Neural cell (in vitro differentiated cells): ENCODE results near the gene FTCD. TPM values are rescaled to one million over a fixed set of nuclear protein-coding genes. Genes with fewer than 3 reads are reported as not detected.

ENCODE experiments used
- H2AFZ ChIP-seq: fragments of 200-600, 300-800 bp; sonication (generic), shearing (Covaris generic); 2 replicates; pipeline ENCODE4 v1.6.0; 2014; ENCODE audit warnings: low read depth, mild to moderate bottlenecking, antibody characterized with exemption, low read length, moderate library complexity
- H3F3A ChIP-seq: fragments of 200-600 bp; shearing (Covaris generic); 2 replicates; pipeline ENCODE4 v1.6.1; 2016; ENCODE audit warnings: mild to moderate bottlenecking, moderate library complexity, mixed read lengths, antibody characterized with exemption, low read length; ENCODE audit not compliant: insufficient read depth, poor library complexity, severe bottlenecking
- H3K27ac ChIP-seq: fragments of 200-600, 300-800 bp; sonication (generic), shearing (Covaris generic); 2 replicates; pipeline ENCODE4 v1.5.1; 2014; ENCODE audit warnings: mild to moderate bottlenecking, low read length, moderate library complexity
- H3K27me3 ChIP-seq: fragments of 300-800, 200-600 bp; sonication (generic), shearing (Covaris generic); 2 replicates; pipeline ENCODE4 v1.6.0; 2014; ENCODE audit warnings: mild to moderate bottlenecking, low read depth, low read length, moderate library complexity; ENCODE audit not compliant: insufficient read depth
- H3K36me3 ChIP-seq: fragments of 300-800, 200-600 bp; sonication (generic), shearing (Covaris generic); 2 replicates; pipeline ENCODE4 v1.5.1; 2014; ENCODE audit warnings: mild to moderate bottlenecking, antibody characterized with exemption, low read length, moderate library complexity; ENCODE audit not compliant: insufficient read depth
- H3K4me2 ChIP-seq: fragments of 300-800, 200-600 bp; sonication (generic), shearing (Covaris generic); 2 replicates; pipeline ENCODE4 v1.6.0; 2014; ENCODE audit warnings: mild to moderate bottlenecking, low read length
- H3K4me3 ChIP-seq: fragments of 300-800, 200-600 bp; sonication (generic), shearing (Covaris generic); 2 replicates; pipeline ENCODE4 v1.5.1; 2014; ENCODE audit warnings: mild to moderate bottlenecking, low read length, moderate library complexity
- H3K79me2 ChIP-seq: fragments of 200-600 bp; shearing (Covaris generic); replicated peaks from 2 replicates; pipeline ENCODE4 v1.6.0; 2014; ENCODE audit warnings: mild to moderate bottlenecking, low read length, moderate library complexity; ENCODE audit not compliant: insufficient read depth
- H3K9ac ChIP-seq: fragments of 300-800, 200-600 bp; sonication (generic), shearing (Covaris generic); 2 replicates; pipeline ENCODE4 v1.6.1; 2016; ENCODE audit warnings: mild to moderate bottlenecking, low read length, mixed read lengths
- H3K9me2 ChIP-seq: fragments of 200-600 bp; shearing (Covaris generic); 2 replicates; pipeline ENCODE4 v1.6.1; 2016; ENCODE audit warnings: mild to moderate bottlenecking, low read length, mixed read lengths; ENCODE audit not compliant: insufficient read depth
- H3K9me3 ChIP-seq: fragments of 200-600, 300-800 bp; sonication (generic), shearing (Covaris generic); 2 replicates; pipeline ENCODE4 v1.6.1; 2016; ENCODE audit warnings: mild to moderate bottlenecking, mixed run types, low read length, moderate library complexity, mixed read lengths
- H4K20me1 ChIP-seq: fragments of 200-600 bp; shearing (Covaris generic); 2 replicates; pipeline ENCODE4 v1.6.1; 2016; ENCODE audit warnings: mild to moderate bottlenecking, mixed run types; ENCODE audit not compliant: insufficient read depth
- EP300 ChIP-seq: fragments of 450-650 bp; conservative IDR thresholded peaks from 2 replicates; pipeline ENCODE4 v1.6.1; 2014; ENCODE audit warnings: antibody characterized with exemption, mild to moderate bottlenecking, moderate library complexity; ENCODE audit not compliant: poor library complexity, severe bottlenecking
- EZH2 ChIP-seq: fragments of 200-600, 300-800 bp; shearing (Covaris generic), sonication (generic); IDR thresholded peaks from 2 replicates; pipeline ENCODE4 v1.6.1; 2014; ENCODE audit warnings: antibody characterized with exemption, low read length, borderline replicate concordance, mild to moderate bottlenecking; ENCODE audit not compliant: insufficient read depth, poor library complexity, severe bottlenecking
- MXI1 ChIP-seq: fragments of 450-650 bp; conservative IDR thresholded peaks from 2 replicates; pipeline ENCODE4 v1.6.1; 2014; ENCODE audit warnings: antibody characterized with exemption, mild to moderate bottlenecking; ENCODE audit not compliant: poor library complexity, severe bottlenecking
- POLR2AphosphoS5 ChIP-seq: IDR thresholded peaks from 2 replicates; pipeline ENCODE4 v1.6.1; 2012
- RAD21 ChIP-seq: fragments of 450-650 bp; conservative IDR thresholded peaks from 2 replicates; pipeline ENCODE4 v1.6.1; 2014; ENCODE audit warnings: antibody characterized with exemption, mild to moderate bottlenecking, moderate library complexity
- SMC3 ChIP-seq: fragments of 450-650 bp; conservative IDR thresholded peaks from 2 replicates; pipeline ENCODE4 v1.6.1; 2014; ENCODE audit warnings: antibody characterized with exemption, mild to moderate bottlenecking, moderate library complexity; ENCODE audit not compliant: poor library complexity
- TAF1 ChIP-seq: IDR thresholded peaks from 2 replicates; pipeline ENCODE4 v1.6.1; 2012; ENCODE audit warnings: low read depth
- polyA plus RNA-seq: library from polyadenylated mRNA; depleted of rRNA; stranded (reverse); fragments of >200 nt; gene quantifications from 2 replicates; pipeline ENCODE4 v1.2.3, GENCODE V29; 2014
- TF ChIP-seq, protein P1 (sequence below): fragments of 450-650 bp; IDR thresholded peaks from 2 replicates; pipeline ENCODE4 v1.5.1; 2014; ENCODE audit warnings: antibody characterized with exemption, mild to moderate bottlenecking, moderate library complexity; ENCODE audit not compliant: poor library complexity, severe bottlenecking
- TF ChIP-seq, protein P2 (sequence below): IDR thresholded peaks from 2 replicates; pipeline ENCODE4 v1.6.1; 2012; ENCODE audit warnings: borderline replicate concordance

FTCD gene
- polyA plus RNA-seq, 1 donor from 2014 or later = 2.0 TPM

DNA sequence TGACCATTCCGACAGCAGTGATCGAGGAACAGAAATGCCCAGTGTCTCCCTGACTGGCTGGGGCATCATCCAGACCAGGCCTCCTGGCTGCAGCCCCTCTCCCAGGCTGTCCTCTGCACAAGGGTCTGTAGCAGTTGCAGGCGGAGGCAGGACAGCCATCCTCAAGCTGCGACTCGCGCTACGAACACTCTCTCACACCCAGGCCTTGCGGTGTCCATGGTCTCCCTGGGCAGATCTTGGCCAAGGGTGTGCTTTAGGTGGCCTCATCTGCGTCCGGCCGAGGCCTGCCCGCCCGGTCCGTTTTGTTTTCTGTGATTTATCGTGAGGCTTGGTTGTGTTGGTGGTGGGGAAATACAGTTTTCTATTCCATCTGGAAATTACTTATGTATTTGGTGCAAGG, 15.7 kb downstream of the FTCD start:
- no peaks in the 10 kb centered on the region for H4K20me1 ChIP-seq
- H3K9me3 ChIP-seq = no peaks in the 10 kb centered on the region
- TF ChIP-seq, protein P1, sequence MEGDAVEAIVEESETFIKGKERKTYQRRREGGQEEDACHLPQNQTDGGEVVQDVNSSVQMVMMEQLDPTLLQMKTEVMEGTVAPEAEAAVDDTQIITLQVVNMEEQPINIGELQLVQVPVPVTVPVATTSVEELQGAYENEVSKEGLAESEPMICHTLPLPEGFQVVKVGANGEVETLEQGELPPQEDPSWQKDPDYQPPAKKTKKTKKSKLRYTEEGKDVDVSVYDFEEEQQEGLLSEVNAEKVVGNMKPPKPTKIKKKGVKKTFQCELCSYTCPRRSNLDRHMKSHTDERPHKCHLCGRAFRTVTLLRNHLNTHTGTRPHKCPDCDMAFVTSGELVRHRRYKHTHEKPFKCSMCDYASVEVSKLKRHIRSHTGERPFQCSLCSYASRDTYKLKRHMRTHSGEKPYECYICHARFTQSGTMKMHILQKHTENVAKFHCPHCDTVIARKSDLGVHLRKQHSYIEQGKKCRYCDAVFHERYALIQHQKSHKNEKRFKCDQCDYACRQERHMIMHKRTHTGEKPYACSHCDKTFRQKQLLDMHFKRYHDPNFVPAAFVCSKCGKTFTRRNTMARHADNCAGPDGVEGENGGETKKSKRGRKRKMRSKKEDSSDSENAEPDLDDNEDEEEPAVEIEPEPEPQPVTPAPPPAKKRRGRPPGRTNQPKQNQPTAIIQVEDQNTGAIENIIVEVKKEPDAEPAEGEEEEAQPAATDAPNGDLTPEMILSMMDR = no peak
- TF ChIP-seq TAF1 = no peak
- TF ChIP-seq, protein P2, sequence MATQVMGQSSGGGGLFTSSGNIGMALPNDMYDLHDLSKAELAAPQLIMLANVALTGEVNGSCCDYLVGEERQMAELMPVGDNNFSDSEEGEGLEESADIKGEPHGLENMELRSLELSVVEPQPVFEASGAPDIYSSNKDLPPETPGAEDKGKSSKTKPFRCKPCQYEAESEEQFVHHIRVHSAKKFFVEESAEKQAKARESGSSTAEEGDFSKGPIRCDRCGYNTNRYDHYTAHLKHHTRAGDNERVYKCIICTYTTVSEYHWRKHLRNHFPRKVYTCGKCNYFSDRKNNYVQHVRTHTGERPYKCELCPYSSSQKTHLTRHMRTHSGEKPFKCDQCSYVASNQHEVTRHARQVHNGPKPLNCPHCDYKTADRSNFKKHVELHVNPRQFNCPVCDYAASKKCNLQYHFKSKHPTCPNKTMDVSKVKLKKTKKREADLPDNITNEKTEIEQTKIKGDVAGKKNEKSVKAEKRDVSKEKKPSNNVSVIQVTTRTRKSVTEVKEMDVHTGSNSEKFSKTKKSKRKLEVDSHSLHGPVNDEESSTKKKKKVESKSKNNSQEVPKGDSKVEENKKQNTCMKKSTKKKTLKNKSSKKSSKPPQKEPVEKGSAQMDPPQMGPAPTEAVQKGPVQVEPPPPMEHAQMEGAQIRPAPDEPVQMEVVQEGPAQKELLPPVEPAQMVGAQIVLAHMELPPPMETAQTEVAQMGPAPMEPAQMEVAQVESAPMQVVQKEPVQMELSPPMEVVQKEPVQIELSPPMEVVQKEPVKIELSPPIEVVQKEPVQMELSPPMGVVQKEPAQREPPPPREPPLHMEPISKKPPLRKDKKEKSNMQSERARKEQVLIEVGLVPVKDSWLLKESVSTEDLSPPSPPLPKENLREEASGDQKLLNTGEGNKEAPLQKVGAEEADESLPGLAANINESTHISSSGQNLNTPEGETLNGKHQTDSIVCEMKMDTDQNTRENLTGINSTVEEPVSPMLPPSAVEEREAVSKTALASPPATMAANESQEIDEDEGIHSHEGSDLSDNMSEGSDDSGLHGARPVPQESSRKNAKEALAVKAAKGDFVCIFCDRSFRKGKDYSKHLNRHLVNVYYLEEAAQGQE = no peak
- TF ChIP-seq EZH2 = no peak
- no peak for TF ChIP-seq SMC3
- no peaks in the 10 kb centered on the region for H3F3A ChIP-seq
- H3K36me3 ChIP-seq = no peaks in the 10 kb centered on the region
- peaks cover 22% of the 10 kb centered on the region for H3K27me3 ChIP-seq
- no peak overlapping the region for H3K9ac ChIP-seq
- H2AFZ ChIP-seq = no peak overlapping the region
- no peaks in the 10 kb centered on the region for H3K9me2 ChIP-seq
- no peak overlapping the region for H3K4me3 ChIP-seq
- H3K4me2 ChIP-seq = no peak overlapping the region
- no peak overlapping the region for H3K27ac ChIP-seq
- H3K79me2 ChIP-seq = no peaks in the 10 kb centered on the region

DNA sequence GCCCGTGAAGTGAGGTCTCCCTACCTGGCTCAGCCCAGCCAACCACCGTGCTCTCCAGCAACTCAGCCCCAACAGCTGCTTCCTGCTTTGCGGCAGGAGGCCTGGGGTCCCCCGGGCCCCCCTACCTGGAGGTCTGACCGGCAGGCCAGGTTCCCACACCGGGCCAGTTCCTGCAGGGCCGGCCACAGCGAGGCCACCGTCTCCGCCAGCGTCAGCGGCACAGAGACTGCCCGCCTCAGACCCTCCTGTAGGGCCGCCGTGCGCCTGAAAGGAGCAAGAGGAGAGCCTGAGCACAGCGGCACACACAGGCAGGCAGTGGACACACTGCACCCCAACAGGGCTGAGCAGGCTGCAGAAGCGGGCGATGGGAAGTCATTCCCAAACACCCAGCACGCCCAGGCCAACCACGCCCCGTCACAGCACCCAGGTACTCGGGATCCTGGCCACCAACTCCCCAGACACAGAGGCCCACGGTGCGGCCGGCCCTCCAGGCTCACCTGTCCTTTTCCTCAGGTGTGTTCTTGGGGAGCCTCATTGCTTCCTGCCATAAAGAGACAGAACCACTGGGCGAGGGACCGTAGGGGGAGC, 16.9 kb downstream of the FTCD start:
- no peak for TF ChIP-seq EP300
- Histone ChIP-seq H3F3A (no peaks in the 10 kb centered on the region), H3K4me2 (no peak overlapping the region), H3K27ac (no peak overlapping the region), H2AFZ (no peak overlapping the region), H3K27me3 (peaks cover 22% of the 10 kb centered on the region), H3K79me2 (no peaks in the 10 kb centered on the region), H3K9ac (no peak overlapping the region), H3K36me3 (no peaks in the 10 kb centered on the region), H3K4me3 (no peak overlapping the region), H3K9me3 (no peaks in the 10 kb centered on the region), H4K20me1 (no peaks in the 10 kb centered on the region), H3K9me2 (no peaks in the 10 kb centered on the region)

DNA sequence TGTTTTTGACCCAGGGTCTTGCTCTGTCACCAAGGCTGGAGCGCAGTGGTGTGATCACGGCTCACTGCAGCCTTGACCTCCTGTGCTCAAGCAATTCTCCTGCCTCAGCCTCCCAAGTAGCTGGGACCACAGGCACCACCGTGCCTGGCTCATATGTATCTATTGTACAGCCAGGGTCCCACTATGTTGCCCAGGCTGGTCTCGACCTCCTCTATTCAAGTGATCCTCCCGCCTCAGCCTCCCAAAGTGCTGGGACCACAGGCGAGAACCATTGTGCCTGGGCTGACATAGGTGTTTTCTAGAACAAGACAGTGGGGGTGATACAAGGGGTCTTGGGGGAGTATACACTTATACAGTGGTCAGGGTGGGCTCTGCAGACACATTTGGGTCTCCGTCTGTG, 17.5 kb downstream of the FTCD start:
- Histone ChIP-seq H3K36me3 (no peaks in the 10 kb centered on the region), H3K4me2 (no peak overlapping the region), H3K79me2 (no peaks in the 10 kb centered on the region), H4K20me1 (no peaks in the 10 kb centered on the region), H3K4me3 (no peak overlapping the region), H3K9me2 (no peaks in the 10 kb centered on the region), H2AFZ (no peak overlapping the region), H3K27me3 (peaks cover 22% of the 10 kb centered on the region), H3K9ac (no peak overlapping the region), H3K9me3 (no peaks in the 10 kb centered on the region), H3K27ac (no peak overlapping the region), H3F3A (no peaks in the 10 kb centered on the region)
- TF ChIP-seq, protein P2 = no peak
- TF ChIP-seq EP300 (no peak), TAF1 (no peak), POLR2AphosphoS5 (no peak), EZH2 (no peak), RAD21 (no peak), SMC3 (no peak), MXI1 (no peak)
- TF ChIP-seq, protein P1 = no peak
